EL (cell line): ENCODE results near the gene DCK.
"Not testable (repeated sequence)": the region's sequence is repeated elsewhere in the genome, so short reads cannot be mapped to it uniquely, and the experiment has no call there.

ENCODE experiments used
- DNase-seq: peaks from one replicate; pipeline ENCODE4 v3.0.0-alpha.2; 2016

The DCK gene

DNA sequence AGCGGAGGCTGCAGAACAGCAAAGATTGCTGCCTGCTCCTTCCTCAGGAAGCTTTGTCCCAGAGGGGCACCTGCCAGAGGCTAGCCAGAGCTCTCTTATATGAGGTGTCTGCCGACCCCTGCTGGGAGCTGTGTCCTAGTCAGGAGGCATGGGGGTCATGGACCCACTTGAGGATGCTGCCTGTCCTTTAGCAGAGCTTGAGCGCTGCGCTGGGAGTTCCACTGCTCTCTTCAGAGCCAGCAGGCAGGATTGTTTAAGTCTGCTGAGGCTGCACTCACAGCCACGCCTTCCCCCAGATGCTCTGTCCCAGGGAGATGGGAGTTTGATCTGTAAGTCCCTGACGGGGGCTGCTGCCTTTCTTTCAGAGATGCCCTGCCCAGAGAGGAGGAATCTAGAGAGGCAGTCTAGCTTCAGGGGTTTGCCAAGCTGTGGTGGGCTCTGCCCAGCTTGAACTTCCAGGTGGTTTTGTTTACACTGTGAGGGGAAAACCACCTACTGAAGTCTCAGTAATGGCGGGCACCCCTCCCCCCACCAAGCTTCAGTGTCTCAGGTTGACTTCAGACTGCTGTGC is 10.9 kb downstream of the DCK start:
- no peak for DNase-seq

DNA sequence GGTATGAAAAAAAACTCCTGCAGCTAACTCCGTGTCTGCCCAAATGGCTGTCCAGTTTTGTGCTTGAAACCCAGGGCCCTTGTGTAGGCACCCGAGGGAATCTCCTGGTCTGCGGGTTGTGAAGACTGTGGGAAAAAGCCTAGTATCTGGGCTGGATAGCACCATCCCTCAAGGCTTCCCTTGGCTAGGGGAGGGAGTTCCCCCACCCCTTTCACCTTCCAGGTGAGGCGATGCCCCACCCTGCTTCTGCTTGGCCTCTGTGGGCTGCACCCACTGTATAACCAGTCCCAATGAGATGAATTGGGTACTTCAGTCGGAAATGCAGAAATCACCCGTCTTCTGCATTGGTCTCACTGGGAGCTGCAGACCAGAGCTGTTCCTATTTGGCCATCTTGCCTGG is 11.6 kb downstream of the DCK start:
- not testable (repeated sequence) for DNase-seq

DNA sequence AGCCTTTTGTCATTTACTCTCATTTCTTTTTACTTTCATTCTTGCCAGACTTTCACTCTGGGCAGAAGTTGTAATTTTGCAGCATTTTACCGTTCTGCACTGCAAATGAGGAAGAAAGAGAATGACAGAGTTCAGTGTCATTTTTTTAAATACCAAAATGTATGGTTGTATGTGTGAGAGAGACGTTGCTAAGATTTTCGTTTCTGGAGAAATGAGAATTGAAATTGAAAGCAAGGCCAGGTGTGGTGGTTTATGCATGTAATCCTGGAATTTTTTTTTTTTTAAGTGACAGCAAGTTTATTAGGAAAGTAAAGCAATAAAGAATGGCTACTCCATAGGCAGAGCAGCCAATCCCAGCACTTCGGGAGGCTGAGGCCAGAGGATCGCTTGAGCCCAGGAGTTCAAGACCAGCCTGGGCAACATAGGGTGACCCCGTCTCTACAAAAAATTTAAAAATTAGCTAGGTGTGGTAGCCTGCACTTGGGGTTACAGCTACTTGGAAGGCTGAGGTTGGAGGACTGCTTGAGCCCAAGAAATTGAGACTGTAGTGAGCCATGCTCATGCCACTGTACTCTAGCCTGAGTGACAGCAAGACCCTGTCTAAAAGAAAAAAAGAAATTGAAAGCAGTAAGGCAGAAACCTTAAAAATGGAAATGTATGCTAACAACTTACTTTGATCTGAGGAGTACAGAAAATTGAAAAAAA is 12.9 kb downstream of the DCK start:
- no peak for DNase-seq

DNA sequence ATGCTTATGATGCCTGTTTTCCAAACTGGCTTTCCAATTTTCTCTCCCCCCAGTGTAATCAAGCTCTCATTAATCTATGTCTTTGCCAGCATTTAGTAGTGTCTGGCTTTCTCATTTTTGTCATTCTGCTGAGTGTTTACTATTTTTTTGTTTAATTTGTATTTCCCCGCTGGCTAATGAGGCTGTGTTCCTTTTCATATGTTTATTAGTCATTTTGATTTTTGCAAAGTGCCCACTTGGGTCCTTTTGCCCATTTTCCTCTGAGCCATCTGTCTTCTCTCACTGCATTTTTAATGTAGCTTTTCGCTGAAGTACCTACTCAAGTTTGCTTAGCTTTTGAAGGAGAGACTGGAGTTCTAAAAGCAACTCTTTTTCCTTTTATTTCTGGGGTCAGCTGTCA is 14.7 kb downstream of the DCK start:
- no peak for DNase-seq

DNA sequence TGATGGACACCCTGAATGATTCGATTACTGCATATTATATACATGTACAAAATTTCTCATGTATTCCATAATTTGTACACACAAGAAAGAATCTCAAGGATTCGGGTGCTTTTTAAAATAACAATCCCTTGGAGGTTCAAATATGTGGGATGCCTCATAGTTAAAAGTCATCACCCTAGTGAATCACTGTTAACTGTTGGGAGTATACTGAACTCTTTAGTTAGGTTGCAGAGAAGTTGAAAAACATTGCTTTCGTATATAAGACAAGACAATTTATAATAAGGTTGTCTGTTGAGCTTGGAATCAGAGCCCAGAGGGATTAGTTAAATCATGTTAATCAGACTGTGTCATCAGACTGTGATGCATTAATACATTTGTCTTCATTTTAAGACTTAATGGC is 15.6 kb downstream of the DCK start:
- peak; percentile 67 for DNase-seq

DNA sequence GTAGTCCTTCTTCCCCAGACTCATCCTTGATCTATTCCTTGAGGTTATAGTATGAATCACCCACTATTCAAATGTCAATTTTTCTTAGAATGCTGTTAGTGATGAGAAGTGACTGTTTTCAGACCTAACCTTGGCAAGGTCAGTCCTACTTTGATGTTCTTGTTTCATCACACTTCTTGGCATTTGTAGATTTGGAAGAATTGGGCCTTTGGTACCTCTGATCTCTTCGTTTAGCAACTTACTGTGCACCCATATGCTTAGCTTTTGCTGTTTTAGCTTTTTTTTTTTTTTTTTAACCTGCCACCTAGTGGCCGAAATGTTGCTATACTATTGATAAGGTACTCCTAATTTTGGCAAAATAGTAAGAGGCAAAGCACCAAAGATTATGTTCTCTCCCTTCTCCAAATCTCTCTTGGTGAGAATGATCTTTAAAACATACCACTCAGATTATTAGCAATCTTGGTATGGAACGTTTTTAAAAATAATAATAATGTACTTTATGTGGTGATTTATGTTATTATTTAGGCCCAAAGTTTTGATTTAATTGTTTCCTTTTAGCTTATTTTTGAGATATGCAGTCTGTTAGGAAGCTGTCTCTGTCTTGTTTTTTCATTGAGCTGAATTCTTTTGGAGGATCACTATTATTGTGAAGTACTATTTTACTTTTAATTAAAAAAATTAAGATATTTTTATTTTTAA is 16.6 kb downstream of the DCK start:
- DNase-seq: peak; percentile 64

DNA sequence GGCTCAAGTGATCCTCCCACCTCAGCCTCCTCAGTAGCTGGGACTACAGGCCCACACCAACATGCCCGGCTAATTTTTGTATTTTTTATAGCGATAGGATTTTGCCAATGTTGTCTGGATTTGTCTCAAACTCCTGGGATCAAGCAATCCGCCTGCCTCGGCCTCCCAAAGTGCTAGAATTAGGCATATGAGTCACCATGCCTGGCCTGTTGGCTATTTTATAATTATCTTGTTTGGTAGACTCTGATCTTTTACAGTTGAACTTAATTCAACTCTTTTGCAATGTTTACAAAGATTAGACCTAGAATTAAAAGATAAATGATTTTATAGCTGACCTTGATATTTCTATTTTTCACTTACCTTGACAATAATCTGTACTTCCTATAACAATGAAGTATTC is 18.0 kb downstream of the DCK start:
- DNase-seq: no peak

DNA sequence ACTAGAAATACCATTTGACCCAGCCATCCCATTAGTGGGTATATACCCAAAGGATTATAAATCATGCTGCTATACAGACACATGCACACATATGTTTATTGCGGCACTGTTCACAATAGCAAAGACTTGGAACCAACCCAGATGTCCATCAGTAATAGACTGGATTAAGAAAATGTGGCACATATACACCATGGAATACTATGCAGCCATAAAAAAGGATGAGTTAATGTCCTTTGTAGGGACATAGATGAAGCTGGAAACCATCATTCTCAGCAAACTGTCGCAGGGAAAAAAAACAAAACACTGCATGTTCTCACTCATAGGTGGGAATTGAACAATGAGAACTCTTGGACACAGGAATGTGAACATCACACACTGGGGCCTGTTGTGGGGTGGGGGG is 23.9 kb downstream of the DCK start:
- not testable (repeated sequence) for DNase-seq

DNA sequence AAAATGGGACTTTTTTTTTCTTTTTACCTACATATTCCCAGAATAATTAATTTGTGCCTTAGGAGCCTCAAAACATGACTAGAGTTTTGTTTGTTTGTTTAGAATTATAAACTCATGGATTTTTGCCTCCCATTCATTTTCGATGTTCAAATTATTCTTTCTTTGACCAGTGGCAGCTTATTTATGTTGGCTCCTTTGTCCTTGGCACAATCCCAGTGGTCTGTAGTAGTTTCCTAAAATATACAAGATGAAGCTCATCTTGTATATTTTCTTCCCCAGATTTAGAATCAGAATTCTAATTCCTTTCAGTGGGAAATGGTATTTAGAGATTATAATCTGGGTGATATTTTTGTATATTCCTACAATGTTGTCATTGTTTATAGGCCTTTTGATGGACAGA is 27.2 kb downstream of the DCK start:
- DNase-seq: no peak

DNA sequence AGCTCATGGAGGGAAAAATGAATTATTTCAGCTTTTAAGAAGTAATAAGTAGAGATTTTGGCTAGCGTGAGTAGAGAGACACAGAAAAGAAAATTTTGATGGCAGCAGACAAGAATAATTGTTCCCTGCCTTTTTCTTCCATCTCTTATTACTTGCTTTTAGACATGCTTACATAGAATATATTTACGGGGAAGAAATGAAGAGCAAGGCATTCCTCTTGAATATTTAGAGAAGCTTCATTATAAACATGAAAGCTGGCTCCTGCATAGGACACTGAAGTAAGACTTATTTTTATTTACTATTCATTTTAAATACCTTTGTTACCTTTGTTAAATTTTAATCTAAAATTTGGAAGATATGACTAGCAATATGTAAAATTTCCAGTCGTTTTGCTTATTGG is 32.2 kb downstream of the DCK start:
- peak; percentile 2 for DNase-seq

DNA sequence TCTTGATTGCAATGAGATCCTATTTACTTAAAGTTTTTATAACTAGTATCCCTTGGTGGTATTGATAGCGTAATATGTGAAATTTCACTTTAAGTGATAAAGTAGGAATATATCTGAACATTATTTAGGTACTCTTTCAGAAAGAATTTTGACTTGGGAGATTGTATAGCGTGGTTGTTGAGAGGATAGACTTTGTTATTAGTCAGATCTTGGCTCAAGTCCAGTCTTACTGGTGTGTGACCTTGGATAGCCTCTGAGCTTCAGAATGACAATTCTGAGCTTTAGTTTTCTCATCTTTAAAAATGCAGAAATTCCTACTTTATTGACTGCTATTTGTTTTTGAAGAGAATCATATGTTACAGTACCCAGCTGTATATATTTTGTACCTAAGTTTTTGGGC is 32.6 kb downstream of the DCK start:
- DNase-seq: peak; percentile 89

DNA sequence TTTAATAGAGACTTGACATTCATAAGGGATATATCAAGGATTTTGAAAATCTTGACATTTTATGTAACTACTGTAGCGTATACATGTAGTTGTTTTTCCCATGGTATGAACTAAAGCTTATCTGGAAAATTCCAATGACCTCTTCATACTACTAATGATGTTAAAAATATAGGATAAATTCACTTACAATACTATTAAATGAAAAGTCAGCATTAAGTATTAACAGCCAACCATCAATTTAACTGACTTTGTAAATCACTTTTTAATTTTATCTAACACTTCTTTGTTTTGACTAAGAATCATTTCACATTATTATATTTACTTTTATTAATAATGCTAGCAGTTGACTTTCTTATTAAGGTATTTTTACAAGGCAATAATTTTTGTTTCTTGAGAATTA is 34.2 kb downstream of the DCK start:
- no peak for DNase-seq

DNA sequence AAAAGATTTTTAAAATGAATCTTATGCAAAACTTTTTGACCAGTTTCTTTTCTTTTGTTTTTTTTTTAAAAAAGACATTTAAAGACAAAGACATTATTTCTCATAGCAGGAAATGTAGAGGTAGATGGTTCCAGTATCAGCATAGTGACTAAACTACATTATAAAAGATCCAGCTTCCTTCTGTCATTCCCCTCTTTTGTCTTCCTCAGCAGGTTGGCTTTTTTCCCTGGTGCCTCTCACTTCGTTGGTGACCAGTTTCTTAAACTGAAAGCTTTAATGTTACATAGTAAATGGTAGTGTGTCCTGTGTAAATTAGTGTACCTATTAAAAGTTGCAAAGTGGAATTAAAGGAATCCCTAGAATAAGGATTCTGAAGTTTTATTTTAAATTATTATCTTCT is 36.1 kb downstream of the DCK start:
- no peak for DNase-seq

DNA sequence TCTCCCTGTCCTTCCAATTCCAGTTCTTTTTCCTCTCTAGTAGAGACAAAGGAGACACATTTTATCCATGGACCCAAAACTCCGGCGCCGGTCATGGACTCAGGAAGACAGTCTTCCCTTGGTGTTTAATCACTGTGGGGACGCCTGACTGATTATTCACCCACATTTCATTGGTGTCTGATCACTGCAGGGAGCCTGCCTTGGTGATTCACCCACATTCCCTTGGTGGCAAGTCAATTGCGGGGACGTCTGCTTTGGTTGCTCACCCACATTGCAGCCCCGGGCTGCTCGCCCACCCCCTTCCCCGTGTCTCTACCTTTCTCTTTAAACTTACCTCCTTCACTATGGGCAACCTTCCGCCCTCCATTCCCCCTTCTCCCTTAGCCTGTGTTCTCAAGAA is 38.7 kb downstream of the DCK start:
- DNase-seq: peak; percentile 93

DNA sequence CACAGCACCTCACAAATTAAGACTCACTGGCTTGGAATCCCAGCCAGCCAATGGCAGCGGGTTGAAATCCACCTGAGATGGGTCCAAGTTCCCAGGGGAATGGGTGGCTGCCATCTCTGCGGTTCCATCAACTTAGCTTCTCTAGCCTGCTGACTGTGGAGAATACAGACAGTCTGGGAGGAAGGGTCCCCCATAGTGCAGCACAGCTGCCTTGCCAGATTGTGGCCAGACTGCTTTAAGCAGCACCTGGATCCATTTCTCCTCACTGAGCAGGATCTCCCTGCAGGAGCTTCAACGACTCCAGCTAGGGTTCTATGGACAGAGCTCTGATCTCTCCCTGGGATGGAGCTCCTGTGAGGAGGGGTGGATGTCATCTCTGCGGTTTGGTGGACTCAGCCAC is 51.8 kb downstream of the DCK start:
- DNase-seq: no peak

DNA sequence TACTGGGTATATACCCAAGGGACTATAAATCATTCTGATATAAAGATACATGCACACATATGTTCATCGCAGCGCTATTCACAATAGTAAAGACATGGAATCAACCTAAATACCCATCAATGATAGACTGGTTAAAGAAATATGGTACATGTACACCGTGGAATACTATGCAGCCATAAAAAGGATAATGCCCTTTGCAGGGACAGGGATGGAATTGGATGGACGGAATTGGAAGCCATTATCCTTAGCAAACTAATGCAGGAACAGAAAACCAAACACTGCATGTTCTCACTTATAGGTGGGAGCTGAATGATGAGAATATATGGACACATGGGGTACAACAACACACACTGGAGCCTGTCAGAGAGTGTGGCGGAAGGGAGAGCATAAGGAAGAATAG is 55.9 kb downstream of the DCK start:
- DNase-seq: no peak

DNA sequence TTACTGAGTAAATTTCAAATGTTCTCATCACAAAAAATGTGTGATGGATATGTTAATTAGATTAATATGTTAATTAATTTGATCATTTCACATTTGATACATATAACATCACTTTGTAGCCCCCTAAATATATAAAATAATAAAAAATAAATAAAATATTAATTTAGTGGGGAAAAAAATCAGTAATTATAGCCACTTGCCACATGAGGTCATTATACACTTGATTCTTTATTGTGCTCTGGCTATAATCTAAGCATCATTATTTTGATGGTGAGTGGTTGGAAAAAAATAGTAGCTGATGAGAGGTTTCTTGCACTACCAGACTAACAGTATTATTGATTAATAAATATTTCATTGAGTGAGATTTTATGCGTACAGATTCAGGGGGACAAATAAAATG is 57.4 kb downstream of the DCK start:
- peak; percentile 5 for DNase-seq

DNA sequence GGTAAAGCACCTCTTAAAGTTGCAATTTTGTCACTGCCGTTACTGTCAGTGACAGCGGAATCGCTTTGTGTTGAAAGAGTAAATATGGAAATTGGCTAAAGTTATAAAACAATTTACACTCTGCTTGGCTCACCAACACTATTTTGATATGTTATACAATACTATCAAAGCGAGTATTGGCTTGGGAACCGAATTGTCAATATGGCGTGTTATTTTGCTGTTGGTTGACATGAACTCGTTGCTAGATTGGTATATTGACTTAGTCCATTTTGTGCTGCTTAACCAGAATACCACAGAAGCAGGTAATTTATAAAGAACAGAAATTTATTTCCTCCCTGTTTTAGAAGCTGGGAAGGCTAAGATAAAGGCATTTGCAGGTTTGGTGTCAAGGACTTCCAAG is 58.6 kb downstream of the DCK start:
- no peak for DNase-seq

DNA sequence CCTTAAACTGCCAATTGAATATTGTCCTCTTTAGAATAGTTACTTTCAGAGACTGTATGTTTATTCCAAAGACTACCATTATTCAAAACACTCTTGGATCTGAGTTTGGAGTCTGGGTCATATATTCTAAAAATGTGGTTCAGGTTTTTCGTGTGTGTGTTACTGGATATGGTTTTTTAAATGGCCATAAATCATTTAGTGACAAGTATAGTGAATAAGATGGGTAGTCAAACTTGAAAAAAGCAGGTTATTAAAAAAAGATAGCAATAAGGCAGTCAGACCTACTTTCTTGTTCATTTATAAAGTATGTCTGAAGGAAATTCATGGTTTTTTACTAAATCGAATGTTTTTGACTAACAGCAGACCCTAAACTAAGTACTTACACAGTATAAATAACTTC is 59.3 kb downstream of the DCK start:
- DNase-seq: no peak

DNA sequence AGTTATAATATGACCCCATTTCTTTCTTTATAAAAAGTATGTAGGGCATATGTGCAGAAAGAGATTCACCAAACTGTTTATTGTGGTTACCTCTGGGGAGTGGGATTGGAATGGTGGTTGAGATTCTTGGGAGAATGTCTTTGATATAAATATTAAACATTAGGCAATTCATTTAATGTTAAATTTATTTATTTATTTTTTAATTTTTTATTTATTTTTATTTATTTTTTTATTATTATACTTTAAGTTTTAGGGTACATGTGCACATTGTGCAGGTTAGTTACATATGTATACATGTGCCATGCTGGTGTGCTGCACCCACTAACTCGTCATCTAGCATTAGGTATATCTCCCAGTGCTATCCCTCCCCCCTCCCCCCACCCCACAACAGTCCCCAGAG is 60.2 kb downstream of the DCK start:
- not testable (repeated sequence) for DNase-seq

DNA sequence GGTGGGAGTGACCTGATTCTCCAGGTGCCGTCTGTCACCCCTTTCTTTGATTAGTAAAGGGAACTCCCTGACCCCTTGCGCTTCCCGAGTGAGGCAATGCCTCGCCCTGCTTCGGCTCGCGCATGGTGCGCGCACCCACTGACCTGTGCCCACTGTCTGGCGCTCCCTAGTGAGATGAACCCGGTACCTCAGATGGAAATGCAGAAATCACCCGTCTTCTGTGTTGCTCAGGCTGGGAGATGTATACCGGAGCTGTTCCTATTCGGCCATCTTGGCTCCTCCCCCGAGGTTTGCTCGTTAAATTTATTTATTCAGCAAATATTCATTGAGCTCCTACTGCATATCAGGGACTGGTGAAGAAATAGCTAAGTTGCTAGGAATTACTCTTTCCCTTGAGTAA is 66.1 kb downstream of the DCK start:
- DNase-seq: not testable (repeated sequence)

DNA sequence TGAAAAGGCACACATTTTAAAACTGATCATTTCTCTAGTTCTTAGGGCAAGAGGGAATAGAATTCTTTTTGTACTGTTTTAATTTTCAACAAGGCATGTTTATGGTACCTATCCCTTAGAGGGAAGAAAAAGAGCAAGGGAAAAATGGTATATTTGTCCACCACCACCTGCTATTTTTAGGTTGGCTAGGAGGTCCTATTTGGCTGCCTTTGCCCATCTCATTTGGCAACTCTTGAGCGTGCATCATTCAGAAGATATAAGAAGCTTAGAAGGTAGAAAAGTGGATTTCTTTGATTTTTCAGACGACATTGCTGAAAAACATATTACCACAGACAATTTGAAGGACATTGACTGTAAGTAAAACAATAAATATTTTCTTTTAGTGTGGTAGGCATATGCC is 69.0 kb downstream of the DCK start:
- no peak for DNase-seq

DNA sequence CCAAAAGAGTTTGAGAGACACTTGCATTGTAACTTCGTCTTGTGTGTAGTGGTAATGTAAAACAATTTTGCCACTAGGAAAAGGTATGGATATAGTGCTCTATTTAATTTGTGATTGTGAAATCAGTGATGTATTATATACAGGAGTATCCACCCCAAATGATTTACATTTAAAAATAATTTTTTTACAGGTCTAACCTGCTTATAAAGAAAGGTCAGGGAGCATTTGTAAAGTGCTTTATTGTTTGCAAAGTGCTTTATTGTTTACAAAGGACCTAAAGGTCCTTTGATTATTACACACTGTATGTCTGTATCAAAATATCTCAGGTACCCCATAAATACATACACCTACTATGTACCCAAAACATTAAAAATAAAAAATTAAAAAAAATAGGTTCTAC is 70.3 kb downstream of the DCK start:
- no peak for DNase-seq

DNA sequence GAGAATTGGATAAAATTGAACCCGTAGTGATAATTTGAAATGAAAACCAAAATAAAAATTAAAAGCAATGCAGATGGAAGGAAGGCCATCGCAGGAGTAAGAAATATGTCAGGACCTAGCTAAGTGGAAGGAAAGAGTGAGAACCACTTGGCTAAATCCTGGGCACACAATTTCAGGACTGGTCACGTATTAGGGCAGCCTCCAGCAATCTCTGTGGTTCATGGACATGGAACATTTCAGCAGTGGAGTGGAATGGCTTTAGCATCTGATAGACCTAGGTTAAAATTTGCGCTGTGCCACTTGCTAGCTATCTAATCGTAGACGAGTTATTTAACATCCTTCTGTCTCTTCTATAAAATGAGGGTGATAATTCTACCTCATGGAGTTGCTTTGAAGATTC is 71.1 kb downstream of the DCK start:
- DNase-seq: no peak
